Measurements from ENCODE around the gene CAMK2B.

Gene CAMK2B

GRCh38 chr7:44341401-44341800 lies 16.0 kb upstream of the CAMK2B start:
- no peak for TF ChIP-seq CTCF (IDR thresholded peaks at IDR 0.05; ENCODE audit: low read depth, low read length)
- H3K4me3 ChIP-seq (ENCODE audit: low read depth, low read length): no peak overlapping the region

GRCh38 chr7:44338600-44338999 lies 13.2 kb upstream of the CAMK2B start:
- TF ChIP-seq CTCF (IDR thresholded peaks at IDR 0.05; ENCODE audit: low read depth, low read length): no peak
- no peak overlapping the region for H3K4me3 ChIP-seq (ENCODE audit: low read depth, low read length)

- TF ChIP-seq CTCF (IDR thresholded peaks at IDR 0.05; ENCODE audit: low read depth, low read length): no peak
- H3K4me3 ChIP-seq (ENCODE audit: low read depth, low read length): no peak overlapping the region
Measured at GRCh38 chr7:44336491-44336890, 11.1 kb upstream of the CAMK2B start.

- H3K4me3 ChIP-seq (ENCODE audit: low read depth, low read length): no peak overlapping the region
- TF ChIP-seq CTCF (IDR thresholded peaks at IDR 0.05; ENCODE audit: low read depth, low read length): no peak
Measured at GRCh38 chr7:44335184-44335583, 9.8 kb upstream of the CAMK2B start.

GRCh38 chr7:44334734-44335097 lies 9.3 kb upstream of the CAMK2B start:
- no peak for TF ChIP-seq CTCF (IDR thresholded peaks at IDR 0.05; ENCODE audit: low read depth, low read length)
- no peak overlapping the region for H3K4me3 ChIP-seq (ENCODE audit: low read depth, low read length)

GRCh38 chr7:44333911-44334733 lies 8.7 kb upstream of the CAMK2B start:
- TF ChIP-seq CTCF (IDR thresholded peaks at IDR 0.05; ENCODE audit: low read depth, low read length): no peak
- H3K4me3 ChIP-seq (ENCODE audit: low read depth, low read length): no peak overlapping the region

GRCh38 chr7:44331682-44332081 lies 6.3 kb upstream of the CAMK2B start:
- TF ChIP-seq CTCF (IDR thresholded peaks at IDR 0.05; ENCODE audit: low read depth, low read length): no peak
- no peak overlapping the region for H3K4me3 ChIP-seq (ENCODE audit: low read depth, low read length)

Data from WI38 (cell line).